ENCODE results near the gene KLK4. TPM values are rescaled to one million over a fixed set of nuclear protein-coding genes. Genes with fewer than 3 reads are reported as not detected.

Gene KLK4
- total RNA-seq, 1 donor from 2014 or later: not detected

DNA sequence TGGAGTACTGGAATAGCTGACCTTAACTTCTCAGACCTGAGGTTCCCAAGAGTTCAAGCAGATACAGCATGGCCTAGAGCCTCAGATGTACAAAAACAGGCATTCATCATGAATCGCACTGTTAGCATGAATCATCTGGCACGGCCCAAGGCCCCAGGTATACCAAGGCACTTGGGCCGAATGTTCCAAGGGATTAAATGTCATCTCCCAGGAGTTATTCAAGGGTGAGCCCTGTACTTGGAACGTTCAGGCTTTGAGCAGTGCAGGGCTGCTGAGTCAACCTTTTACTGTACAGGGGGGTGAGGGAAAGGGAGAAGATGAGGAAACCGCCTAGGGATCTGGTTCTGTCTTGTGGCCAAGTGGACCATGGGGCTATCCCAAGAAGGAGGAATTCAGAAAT is 50.2 kb downstream of the KLK4 start:
- no peaks in the 10 kb centered on the region for H3K36me3 ChIP-seq
- H3K4me1 ChIP-seq: no peaks in the 10 kb centered on the region
- H3K9me3 ChIP-seq: no peaks in the 10 kb centered on the region
- H3K27ac ChIP-seq: no peak overlapping the region
- DNase-seq (ENCODE audit: low spot score in 2 of 2): no peak
- intact Hi-C loops (cut with DNase I): no loop called here
- no peaks in the 10 kb centered on the region for H3K27me3 ChIP-seq
- TF ChIP-seq, protein P1, sequence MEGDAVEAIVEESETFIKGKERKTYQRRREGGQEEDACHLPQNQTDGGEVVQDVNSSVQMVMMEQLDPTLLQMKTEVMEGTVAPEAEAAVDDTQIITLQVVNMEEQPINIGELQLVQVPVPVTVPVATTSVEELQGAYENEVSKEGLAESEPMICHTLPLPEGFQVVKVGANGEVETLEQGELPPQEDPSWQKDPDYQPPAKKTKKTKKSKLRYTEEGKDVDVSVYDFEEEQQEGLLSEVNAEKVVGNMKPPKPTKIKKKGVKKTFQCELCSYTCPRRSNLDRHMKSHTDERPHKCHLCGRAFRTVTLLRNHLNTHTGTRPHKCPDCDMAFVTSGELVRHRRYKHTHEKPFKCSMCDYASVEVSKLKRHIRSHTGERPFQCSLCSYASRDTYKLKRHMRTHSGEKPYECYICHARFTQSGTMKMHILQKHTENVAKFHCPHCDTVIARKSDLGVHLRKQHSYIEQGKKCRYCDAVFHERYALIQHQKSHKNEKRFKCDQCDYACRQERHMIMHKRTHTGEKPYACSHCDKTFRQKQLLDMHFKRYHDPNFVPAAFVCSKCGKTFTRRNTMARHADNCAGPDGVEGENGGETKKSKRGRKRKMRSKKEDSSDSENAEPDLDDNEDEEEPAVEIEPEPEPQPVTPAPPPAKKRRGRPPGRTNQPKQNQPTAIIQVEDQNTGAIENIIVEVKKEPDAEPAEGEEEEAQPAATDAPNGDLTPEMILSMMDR (IDR thresholded peaks at IDR 0.05): no peak
- no peak overlapping the region for H3K4me3 ChIP-seq

DNA sequence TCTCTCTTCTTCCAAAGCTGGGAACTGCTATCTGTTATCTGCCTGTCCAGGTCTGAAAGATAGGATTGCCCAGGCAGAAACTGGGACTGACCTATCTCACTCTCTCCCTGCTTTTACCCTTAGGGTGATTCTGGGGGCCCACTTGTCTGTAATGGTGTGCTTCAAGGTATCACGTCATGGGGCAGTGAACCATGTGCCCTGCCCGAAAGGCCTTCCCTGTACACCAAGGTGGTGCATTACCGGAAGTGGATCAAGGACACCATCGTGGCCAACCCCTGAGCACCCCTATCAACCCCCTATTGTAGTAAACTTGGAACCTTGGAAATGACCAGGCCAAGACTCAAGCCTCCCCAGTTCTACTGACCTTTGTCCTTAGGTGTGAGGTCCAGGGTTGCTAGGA is 51.3 kb downstream of the KLK4 start:
- H3K27me3 ChIP-seq: no peaks in the 10 kb centered on the region
- TF ChIP-seq, protein P1 (IDR thresholded peaks at IDR 0.05): no peak
- no peak for DNase-seq (ENCODE audit: low spot score in 2 of 2)

DNA sequence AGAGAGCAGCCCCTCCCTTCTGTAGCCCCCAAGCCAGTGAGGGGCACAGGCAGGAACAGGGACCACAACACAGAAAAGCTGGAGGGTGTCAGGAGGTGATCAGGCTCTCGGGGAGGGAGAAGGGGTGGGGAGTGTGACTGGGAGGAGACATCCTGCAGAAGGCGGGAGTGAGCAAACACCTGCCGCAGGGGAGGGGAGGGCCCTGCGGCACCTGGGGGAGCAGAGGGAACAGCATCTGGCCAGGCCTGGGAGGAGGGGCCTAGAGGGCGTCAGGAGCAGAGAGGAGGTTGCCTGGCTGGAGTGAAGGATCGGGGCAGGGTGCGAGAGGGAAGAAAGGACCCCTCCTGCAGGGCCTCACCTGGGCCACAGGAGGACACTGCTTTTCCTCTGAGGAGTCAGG is 52.3 kb downstream of the KLK4 start:
- Histone ChIP-seq H3K9me3 (no peaks in the 10 kb centered on the region), H3K4me3 (no peak overlapping the region), H3K4me1 (no peaks in the 10 kb centered on the region), H3K36me3 (no peaks in the 10 kb centered on the region), H3K27ac (no peak overlapping the region), H3K27me3 (no peaks in the 10 kb centered on the region)
- TF ChIP-seq, protein P1 (IDR thresholded peaks at IDR 0.05): no peak
- no peak for DNase-seq (ENCODE audit: low spot score in 2 of 2)
- intact Hi-C loops (cut with DNase I): no loop called here

More for the DNA sequence above, 51.3 kb downstream of the KLK4 start:
- H3K36me3 ChIP-seq: no peaks in the 10 kb centered on the region
- intact Hi-C loops (cut with DNase I): no loop called here
- H3K9me3 ChIP-seq: no peaks in the 10 kb centered on the region
- no peaks in the 10 kb centered on the region for H3K4me1 ChIP-seq
- no peak overlapping the region for H3K4me3 ChIP-seq
- H3K27ac ChIP-seq: no peak overlapping the region

DNA sequence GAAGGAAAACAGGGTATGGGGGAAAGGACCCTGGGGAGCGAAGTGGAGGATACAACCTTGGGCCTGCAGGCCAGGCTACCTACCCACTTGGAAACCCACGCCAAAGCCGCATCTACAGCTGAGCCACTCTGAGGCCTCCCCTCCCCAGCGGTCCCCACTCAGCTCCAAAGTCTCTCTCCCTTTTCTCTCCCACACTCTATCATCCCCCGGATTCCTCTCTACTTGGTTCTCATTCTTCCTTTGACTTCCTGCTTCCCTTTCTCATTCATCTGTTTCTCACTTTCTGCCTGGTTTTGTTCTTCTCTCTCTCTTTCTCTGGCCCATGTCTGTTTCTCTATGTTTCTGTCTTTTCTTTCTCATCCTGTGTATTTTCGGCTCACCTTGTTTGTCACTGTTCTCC is 53.8 kb downstream of the KLK4 start:
- TF ChIP-seq, protein P1 (IDR thresholded peaks at IDR 0.05): no peak
- H3K27me3 ChIP-seq: no peaks in the 10 kb centered on the region
- no peak overlapping the region for H3K27ac ChIP-seq
- H3K4me3 ChIP-seq: no peak overlapping the region
- no peak for DNase-seq (ENCODE audit: low spot score in 2 of 2)
- no peaks in the 10 kb centered on the region for H3K4me1 ChIP-seq
- no peaks in the 10 kb centered on the region for H3K36me3 ChIP-seq
- intact Hi-C loops (cut with DNase I): no loop called here
- H3K9me3 ChIP-seq: no peaks in the 10 kb centered on the region

Other genes starting within 250 kb of the KLK4 start
- gene SHANK1, start 191.6 kb downstream of the KLK4 start, total RNA-seq: 1.3 TPM
- not detected for gene CLEC11A, start 188.0 kb downstream of the KLK4 start, total RNA-seq
- not detected for gene GPR32, start 140.9 kb downstream of the KLK4 start, total RNA-seq
- not detected for gene ACP4, start 121.0 kb downstream of the KLK4 start, total RNA-seq
- not detected for gene KLK1, start 87.6 kb downstream of the KLK4 start, total RNA-seq
- gene KLK15, start 77.8 kb downstream of the KLK4 start, total RNA-seq: not detected
- gene KLK3, start 56.5 kb downstream of the KLK4 start, total RNA-seq: not detected
- gene KLK2, start 38.0 kb downstream of the KLK4 start, total RNA-seq: not detected
- not detected for gene KLK5, start 41.6 kb upstream of the KLK4 start, total RNA-seq
- not detected for gene KLK6, start 58.2 kb upstream of the KLK4 start, total RNA-seq
- not detected for gene KLK7, start 72.5 kb upstream of the KLK4 start, total RNA-seq
- gene KLK8, start 90.2 kb upstream of the KLK4 start, total RNA-seq: not detected
- gene KLK10, start 108.3 kb upstream of the KLK4 start, total RNA-seq: 1.6 TPM
- not detected for gene KLK11, start 115.2 kb upstream of the KLK4 start, total RNA-seq
- not detected for gene KLK12, start 123.6 kb upstream of the KLK4 start, total RNA-seq
- not detected for gene KLK13, start 153.7 kb upstream of the KLK4 start, total RNA-seq
- not detected for gene KLK14, start 171.5 kb upstream of the KLK4 start, total RNA-seq
- gene CTU1, start 197.0 kb upstream of the KLK4 start, total RNA-seq: 8.9 TPM
- gene SIGLEC9, start 213.5 kb upstream of the KLK4 start, total RNA-seq: 0.85 TPM
- gene SIGLEC7, start 230.9 kb upstream of the KLK4 start, total RNA-seq: 4.8 TPM